RPMI8226 (cell line): Measurements from ENCODE around the gene CCDC157.

Experiments used
- DNase-seq: peaks from one replicate; pipeline ENCODE4 v3.0.0-alpha.2; 2015

The CCDC157 gene

DNA sequence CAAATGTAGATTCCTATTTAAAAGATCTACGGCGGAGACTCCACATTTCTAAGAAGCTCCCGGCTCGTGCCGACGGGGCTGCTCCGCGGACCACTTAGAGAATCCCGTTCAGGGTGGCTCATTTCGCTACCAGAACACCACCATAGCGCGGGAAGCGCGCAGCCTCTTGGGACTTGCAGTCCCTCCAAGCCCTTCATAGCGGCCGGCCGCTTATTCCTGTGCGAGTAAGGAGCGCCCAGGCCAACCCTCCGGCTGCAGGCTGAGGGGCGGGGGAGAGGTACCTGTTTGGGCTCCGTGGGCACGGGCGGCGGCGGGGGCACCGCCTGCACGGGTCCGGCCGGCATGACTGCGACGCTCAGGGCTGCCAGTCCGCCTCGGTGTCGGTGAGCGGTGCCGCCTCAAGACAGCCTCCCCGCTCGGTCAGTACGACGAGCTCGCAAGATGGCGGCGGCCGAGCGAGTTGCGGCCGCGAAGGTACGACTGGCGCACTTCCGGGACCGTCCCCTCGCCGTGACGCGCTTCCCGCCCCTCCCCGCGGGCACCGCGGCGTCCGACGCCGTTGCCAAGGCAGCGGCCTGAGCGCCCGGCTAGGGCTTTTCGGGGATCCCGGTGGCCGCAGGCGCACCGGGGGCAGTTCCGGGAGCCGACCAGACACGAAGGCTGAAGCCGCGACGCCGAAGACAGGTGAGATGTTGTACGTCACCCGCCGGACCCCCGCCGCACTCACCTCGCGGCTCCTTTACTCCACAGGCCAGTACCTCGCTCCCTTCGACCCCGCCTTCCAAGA is at the start of gene CCDC157, which contains the start of gene SF3A1:
Gene CCDC157 (plus strand): TSS at position 559 of the 787 bp plus-strand sequence. CDS start 8,994 bp downstream, outside the sequence.
Gene SF3A1 (minus strand): TSS at position 446 of the 787 bp plus-strand sequence. CDS start 102 bp downstream, at position 344.
- DNase-seq = peak; percentile 94

DNA sequence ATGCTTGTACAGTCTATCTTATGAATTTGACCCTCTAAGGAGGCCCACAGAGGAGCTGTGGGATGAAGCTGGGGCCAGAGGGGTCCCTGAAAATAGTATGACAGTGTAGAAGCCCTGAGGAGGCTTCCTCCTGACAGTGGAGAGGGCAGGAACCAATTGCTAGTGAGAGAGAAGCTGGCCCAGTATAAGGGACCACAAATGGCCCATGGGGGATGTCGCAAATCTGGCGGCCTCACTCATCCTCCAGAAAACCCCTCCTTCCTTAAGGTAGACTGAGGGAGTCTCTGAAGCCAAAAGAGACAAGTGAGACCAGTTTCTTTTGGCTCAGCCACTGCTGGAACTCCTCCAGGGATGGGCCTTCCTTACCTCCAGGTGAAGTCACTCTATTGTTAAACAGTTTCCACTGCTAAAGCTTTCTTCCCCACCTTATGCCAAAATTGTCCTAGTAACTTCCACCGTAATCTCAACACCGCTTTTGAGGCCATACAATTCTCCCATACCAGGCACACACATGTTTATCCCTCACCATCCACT is 49.7 kb upstream of the CCDC157 start:
- no peak for DNase-seq

DNA sequence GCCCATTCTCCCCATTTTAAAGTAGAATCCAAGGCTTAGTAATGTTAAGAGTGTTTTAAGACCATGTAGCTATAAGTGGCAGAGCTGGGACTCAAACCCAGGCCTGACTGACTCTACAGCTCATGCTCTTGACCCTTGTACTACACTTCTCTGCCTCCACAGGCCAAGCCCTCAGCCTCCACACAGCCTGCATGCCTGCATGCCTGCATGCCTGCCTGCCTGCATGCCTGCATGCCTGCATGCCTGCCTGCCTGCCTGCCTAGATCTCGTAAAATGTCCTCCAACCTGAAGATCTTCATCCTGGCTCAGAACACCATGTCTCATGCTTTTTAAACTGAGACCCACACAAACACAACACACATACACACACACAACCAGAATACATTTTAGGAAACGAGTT is 48.7 kb upstream of the CCDC157 start:
- no peak for DNase-seq

DNA sequence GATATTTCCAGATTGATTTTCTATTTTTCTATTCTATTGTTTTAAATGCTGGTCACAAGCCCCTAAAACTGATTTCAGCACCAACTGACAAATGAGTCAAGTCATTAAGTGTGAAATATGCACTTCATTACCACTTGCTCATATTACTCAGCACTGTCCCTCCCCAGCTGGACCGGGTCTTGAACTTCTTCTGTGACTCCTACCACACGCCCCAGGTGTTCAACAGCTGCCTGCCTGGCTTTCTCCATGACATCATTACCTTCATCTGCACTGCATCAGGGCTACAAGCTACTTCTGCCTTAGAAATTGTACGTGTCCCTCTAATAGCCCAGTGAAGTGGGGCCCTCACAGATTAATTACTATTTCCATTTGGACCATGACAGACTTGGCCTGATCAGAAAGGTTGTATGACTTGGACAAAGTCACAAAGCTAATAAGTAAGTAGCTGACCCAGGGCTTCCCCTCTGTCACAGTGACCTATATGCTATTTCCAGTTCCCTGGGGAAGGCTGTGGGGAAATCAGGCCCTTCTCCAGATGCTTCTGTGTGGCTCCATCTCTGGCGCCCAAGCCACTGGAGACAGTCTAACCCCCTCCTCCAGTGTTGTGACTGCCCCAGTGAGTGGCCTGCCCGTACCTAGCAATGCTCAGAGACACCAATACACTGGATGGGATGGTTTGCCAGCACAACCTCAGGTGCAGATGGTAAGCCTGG is 48.1 kb upstream of the CCDC157 start:
- DNase-seq = peak; percentile 63

DNA sequence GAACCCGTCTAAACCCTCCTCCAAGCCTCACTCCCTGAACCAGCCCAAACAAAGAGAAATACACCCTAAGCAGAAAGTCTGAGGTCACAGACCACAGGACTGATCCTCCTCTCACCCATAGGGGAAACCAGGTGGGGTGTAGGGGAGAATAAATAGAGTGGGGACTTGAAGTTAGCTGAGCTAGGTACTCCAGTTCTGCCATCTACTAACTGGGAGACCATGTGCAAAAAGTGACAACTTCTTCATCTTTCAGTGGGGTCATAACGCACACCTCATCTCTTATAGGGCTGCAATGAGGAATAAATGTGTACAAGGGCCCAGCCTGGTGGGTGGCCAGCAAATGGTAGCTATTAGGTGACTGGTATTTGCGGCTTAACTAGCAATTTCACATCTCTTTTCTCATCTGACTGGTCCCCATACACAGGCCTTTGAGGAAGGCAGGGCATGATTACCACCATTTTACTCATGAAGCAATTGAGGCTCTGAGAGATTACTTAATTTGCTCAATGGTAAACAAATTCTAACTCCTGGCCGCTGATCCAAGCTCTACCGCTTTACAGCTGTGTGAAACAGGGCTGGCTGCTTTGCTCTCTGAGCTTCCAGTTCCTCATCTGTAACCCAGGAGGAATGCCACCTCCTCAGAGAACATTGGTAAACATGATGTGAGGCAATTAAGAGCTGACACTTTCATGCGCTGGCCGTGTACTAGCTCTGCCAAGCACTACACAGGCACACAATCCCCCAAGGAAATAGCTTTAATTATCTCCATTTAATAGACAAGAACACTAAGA is 46.7 kb upstream of the CCDC157 start:
- DNase-seq = peak; percentile 63

DNA sequence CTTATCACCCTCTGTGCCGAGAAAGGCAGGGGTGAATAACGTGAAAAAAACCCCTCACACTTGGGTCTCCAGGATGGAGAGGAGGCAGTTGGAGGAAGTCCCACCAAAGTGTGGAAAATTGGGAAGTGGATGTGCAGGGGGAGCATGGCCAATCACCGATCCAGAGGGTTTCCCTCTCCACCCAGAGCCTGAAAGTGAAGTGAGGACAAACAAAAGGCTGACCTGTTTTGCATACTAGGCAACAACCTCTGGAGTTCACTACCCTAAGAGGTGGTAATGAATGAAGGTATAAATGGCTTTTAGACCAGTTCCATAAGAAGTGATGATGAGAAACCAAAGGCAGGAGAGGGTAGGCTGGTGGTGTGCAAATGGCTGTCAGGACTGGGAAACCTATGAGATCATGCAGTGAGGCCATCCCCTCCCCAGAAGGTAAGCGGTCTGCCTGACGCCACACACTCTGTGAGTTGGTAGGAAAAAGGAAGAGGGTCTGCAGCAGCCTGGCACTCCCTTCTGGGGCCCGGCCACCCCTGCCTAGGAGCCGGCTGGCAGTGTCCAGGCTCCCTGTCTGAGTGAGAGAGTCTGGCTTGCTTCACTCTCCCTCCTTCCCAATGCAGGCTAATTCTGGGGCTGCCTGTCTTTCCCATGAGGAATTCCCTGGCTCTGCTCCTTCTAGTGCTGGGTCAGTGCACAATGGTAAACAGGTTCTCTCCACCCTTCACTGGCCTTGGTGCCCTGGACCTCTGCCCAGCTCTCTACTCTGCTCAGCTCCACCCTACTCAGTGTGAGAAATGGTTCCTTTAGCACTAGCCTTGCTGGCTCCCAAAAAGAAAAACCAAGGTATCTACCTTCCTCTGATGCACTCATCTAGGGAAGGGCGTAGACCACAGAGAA is 45.7 kb upstream of the CCDC157 start:
- DNase-seq = no peak

DNA sequence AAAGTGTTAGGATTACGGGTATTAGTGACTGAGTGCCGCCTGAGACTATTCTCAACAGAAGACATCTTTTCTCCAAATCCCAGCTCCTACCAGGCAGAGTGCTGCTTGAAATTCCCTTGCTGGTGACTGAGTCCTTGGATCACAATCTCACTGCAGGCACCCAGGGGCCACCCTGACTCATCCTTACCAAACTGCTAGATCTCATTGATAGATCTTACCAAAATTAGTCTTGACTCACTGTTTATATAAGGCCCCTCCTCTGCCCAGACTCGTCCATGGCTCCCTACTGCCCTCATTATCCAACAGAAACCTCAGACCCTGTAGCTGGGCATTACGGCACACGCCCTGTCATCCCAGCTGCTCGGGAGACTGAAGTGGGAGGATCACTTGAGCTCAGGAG is 44.8 kb upstream of the CCDC157 start:
- no peak for DNase-seq

DNA sequence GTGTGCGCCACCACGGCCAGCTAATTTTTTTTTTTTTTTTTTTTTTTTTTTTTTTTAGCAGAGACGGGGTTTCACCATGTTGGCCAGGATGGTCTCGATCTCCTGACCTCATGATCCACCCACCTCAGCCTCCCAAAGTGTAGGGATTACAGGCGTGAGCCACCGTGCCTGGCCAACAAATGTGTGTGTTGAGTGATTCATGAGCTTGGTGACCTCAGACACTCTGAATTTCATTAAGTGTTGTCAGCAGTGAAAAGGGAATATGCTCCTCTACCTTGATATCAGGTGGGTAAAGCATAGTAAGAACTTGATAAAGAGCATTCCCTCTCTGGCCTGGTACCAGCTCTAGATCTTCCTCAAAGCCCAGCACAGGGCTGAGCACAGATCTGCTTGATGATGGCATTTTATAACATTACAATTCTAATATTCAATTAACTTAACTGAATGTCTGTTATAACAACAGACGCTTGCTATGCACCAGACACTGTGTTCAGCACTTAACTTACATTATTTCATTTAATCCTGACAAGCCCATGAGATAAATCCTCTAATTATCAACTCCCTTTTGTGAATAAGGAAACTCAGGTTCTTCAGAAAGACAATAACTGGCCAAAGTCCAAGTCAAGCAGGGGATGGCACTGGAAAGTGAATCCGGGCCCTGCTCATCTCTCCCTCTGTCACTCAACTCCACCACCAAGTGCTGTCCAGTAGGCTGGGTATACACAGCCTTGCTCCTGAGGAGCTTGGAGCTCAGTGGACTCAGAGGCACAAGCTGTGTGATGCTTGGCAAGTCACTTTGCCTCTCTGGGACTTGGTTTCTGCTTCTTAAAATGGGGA is 43.1 kb upstream of the CCDC157 start:
- no peak for DNase-seq

DNA sequence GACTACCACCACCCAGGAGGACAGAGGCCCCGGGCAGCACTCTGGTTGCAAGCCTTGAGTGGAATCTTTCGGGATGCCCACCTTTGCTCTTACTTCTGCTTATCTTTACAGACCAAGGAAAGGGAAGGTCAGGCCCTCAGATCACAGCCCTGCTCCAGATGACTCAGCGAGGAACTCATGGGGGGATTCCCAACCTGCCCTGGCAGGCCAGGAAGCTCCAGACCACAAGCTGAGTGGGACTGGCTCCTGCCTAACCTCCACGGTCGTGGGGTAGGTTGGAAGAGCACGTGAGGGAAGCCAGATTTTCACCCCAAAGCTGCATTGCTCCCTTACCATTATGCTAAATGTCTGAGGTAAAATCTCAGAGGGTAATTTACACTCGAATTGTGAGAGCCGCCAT is 41.9 kb upstream of the CCDC157 start:
- no peak for DNase-seq

DNA sequence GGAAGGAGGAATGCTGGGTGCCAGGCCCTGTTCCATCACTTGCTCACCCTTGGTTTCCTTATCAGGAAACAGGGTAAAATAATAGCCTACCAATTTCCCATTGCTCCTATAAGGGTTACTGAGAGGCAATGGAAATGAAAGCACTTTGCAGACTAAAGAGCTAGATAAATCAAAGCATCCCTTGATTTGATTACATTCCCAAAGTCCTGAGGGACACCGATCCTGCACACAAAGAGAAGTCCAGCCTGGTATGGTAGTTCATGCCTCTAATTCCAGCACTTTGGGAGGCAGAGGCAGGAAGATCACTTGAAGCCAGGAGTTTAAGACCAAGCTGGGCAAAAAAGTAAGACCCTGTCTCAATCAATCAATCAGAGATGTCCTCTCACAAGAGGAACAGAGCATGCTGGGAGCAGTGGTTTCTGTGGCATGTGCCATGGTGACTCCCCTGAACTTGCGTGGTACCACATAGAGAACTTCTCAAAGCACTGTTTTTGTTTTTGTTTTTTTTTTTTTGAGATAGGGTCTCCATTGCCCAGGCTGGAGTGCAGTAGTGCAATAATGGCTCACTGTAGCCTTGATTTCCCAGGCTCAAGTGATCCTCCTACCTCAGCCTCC is 40.7 kb upstream of the CCDC157 start:
- DNase-seq = no peak

DNA sequence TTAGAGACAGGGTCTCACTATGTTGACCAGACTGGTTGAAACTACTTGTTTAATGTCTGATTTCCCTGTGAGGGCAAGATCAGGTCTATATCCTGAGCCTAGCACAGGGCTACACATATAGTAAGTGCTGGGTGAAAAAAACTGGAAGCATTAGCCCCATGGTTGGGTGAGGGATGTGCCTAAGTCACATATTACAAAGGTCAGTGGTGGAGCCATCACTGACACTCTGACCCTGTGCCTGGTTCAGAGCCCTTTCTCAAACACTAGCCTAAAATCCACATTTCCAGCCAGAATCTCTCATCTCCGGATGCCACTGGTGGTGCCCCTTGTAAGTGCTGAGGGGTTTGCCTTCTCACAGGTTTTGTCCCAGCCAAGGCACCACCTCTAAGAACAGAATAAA is 39.0 kb upstream of the CCDC157 start:
- DNase-seq = no peak

DNA sequence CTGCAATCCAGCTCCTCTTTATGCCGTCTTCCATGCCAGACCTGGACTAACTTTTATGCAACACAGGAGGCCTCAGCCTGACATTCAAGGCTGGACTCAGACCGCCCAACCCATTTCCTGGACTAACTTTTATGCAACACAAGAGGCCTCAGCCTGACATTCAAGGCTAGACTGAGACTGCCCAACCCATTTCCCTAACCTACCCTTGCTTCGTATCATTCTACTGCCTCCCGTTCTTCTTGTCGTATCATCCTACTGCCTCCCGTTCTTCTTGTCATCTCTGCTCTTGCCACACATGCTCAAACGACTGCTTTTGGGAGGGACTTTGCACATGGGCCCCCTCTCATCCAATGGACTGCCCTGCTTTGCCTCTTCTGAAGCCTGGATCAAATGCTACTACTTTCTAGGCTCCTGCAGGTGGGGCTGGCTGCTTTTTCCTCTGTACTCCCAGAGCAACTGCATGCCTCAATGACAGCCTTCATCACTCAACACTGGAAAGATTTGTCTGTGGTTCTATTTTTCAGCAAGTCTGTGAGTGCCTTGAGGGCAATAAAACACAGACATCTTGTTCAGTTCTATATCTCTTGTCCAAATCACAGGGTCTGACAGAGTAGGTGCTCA is 37.9 kb upstream of the CCDC157 start:
- DNase-seq = no peak

DNA sequence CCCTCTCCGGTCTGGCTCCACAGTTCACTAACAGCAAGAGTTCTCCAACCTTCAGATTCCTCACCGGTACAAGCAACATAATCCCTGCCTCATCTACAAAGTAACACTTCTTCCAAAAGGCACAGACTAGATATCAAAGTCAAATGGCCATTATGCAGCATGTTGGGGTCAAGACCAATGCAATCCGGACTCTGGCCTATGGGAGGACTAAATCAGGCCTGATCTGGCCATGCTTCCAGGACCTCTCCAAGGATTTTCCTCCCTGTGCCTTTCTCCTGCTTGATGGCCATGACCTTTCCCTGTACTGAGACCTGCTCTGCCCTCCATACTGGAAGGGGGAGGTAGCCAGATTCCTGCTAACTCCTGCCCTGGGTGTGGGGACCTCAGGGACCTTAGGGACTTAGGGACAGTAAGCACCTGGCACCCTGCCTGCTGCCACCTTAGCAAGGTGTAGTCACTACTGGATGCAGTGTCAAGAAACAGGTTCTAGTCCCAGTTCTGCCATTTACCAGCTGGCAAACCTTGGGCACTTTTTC is 36.7 kb upstream of the CCDC157 start:
- no peak for DNase-seq

DNA sequence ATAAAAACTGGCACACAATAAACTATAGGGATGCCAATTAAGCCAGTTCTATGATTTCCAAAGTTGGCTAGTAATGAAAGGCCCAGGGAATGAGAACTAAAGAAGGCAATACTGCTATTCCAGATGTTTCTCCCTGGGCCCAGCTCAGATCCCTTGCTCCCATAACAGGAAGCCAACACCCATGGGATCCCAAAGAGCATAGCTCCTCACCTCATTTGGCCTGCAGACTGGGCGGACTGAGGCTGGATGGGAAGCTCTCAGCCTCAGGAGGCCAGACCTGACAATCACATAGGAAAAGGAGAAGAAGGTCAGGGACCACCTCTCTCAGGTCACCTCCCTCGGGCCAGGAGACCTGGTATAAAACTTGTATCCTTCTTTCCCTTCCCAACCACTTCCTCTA is 35.3 kb upstream of the CCDC157 start:
- DNase-seq = no peak

DNA sequence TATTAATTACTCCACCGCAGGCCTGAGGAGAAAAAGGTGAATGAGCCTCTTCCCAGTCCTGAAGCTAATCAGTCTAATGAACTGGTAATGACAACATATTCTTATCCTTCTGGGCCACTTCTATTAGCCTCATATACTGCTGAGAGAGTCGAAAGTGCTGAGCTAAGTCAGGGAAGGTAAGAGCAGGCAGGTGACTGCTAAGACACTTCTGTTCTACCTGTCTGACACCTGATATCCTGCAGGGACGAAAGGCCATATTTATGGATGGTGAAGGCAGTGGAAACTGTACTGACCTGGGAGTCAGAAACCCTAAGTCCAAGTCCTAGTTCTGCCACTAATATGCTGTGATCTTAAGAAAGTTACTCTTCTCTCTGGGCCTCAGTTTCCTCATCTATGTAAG is 33.6 kb upstream of the CCDC157 start:
- no peak for DNase-seq

DNA sequence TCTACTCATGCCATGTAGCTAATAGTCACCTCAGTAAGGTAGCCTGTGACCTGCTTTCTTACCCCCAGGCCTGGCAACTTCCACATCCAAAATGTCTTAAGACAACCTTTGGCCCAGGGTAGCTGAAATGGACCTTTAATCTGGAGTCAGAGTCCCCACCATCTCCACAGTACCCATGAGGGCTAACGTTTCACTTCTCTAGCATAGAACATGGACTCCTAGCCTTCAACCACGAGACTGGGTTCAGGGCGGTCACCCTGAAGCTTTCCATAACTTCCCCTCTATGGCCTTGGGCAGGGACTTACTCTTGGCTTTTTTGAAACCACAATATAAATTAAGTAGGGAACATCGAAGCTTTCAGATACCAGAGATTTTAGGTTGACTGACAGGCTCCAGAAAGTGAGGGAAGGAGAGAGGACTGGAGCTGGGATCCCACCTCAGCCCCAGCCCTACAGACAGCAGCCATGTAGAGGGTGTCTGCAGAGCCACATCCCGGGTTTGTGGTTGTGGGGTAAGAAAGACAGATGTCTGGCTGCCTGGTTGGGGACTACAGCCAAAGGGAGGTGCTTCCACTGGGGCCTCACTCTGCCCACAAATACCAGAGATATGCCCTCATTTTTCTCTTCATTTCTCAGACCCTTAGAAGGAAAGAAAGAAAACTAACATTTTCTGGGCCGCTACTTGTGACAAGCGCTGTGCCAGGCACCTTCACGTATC is 32.6 kb upstream of the CCDC157 start:
- no peak for DNase-seq

DNA sequence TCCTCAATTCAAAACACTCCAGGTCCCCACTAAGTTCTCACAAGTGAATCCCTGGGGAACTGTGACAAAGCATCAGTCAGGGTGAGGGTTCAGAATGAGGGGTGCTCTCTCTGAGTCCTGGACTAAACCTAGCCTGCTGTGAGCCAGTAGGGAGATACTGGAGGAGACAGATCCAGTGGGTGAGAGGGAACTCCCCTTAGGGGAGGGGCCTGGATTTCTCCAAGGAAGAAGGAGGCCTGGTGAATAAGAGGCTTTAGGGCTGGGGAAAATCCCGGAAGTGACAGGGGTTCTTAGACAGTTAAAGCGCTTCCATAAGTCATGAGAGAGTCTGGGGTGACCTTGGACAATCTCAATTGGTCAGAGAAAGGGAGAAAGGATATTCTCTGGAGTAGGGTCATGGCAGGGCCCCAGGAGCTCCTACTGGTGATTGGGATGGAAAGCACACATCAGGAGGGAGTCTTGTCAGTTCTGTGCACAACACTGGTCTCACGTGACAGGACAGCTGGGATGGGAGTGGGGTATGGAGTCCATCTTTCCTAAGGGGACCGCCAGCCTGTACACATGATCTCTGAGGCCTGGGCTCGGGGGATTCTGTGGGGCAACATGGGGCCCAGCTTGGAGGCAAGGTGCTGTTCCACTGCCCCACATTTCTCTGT is 31.6 kb upstream of the CCDC157 start:
- no peak for DNase-seq

DNA sequence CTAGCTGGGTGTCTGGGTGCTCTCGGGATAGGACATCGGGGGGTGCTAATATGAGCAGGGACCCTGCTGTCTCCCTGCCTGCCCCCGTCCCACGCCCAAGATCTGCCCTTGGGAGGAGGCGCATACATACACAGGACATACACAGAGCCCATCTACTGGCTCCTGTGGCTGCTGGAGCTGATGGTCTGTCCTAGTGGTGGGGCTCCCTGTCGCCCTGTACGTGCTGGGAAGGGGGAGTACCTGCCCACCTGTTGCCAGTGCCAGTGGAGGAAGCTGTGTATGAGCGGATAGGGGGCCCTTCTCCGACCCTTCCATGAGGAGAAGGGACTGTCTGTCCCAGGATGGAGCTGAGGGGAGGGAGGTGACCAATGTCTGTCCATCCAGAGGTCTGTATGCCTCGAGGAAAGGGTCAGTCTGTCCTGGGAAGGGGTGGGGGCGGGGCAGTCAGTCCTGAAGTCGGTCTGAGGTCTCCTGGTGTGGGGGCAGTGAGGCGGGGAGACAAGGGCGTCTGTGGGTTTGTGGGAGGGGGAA is 31.0 kb upstream of the CCDC157 start:
- DNase-seq = no peak
